Stimulated activated memory B cell treated with anti-CD40 and anti-IgM and Interleukin-4, amounts not matched to agents 10 μg/mL and 1 μg/mL and 100 μg/mL, for 72 hours (primary cell): ENCODE results near the gene SPRN.
A peak's percentile ranks its signal among the peaks of the same experiment; 100 is the strongest.
"Not testable (repeated sequence)": the region's sequence is repeated elsewhere in the genome, so short reads cannot be mapped to it uniquely, and the experiment has no call there.

Source experiments
- ATAC-seq: fragments of 150-1000 bp; cut with Tn5 transposase; 2 replicates; pipeline ENCODE4 v1.10.0; 2021
- H3K27ac Mint-ChIP-seq: one replicate; pipeline ENCODE4 v1.8.0; 2022; ENCODE audit warnings: mild to moderate bottlenecking, mixed read lengths
- H3K27me3 Mint-ChIP-seq: one replicate; pipeline ENCODE4 v1.8.0; 2022; ENCODE audit warnings: mixed read lengths
- H3K36me3 Mint-ChIP-seq: one replicate; pipeline ENCODE4 v1.8.0; 2022; ENCODE audit warnings: mixed read lengths
- H3K4me1 Mint-ChIP-seq: one replicate; pipeline ENCODE4 v1.8.0; 2022; ENCODE audit warnings: mixed read lengths
- H3K4me3 Mint-ChIP-seq: one replicate; pipeline ENCODE4 v1.8.0; 2022; ENCODE audit warnings: mild to moderate bottlenecking, moderate library complexity, mixed read lengths
- H3K9me3 Mint-ChIP-seq: one replicate; pipeline ENCODE4 v1.8.0; 2022; ENCODE audit warnings: mixed read lengths

SPRN gene

DNA sequence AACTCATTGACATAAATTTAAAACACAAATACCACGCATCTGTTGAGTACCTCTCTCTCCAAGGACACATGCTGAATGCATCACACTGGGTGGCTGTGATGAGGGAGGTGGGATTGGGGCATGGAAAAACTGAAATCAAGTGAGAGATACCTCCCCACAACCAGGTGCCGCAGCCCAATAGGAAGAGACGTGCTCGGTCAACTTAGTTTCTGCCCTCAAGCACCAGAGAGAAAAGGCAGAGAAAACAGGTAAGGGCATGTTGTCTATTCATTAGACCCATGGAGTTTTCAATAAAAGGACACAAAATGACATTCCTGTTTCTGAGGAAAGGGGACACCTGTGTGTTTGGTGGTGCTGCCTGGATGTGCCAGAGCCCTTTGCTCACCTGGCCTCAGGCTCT, 5.1 kb upstream of the SPRN start:
- ATAC-seq, H3K9me3 Mint-ChIP-seq, H3K27ac Mint-ChIP-seq, H3K4me3 Mint-ChIP-seq, H3K36me3 Mint-ChIP-seq, H3K4me1 Mint-ChIP-seq, H3K27me3 Mint-ChIP-seq: not testable (repeated sequence)

DNA sequence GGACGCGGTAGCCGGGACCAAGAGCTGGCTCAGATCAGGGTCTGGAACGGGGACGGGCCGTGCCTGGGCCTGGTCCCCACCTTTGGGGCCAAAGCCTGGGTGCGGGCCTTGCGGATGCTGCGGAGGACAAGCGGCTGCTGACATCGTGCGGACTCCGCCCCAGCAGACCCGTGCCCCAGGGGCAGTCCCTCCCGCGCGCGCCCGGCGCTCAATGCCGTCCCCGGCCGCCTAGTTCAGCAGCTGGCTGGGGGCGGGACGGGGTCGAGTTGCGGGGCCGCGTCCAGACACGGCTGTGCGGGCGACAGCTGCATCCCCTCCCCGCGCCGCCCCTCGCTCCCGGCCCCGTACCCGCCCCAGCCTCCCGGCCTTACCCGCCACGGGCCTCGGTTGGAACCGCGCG, 323 bp downstream of the SPRN start:
- H3K36me3 Mint-ChIP-seq, result peaks cover 11% of the 10 kb centered on the region
- H3K27ac Mint-ChIP-seq, H3K9me3 Mint-ChIP-seq, H3K4me3 Mint-ChIP-seq, H3K27me3 Mint-ChIP-seq: not testable (repeated sequence)
- H3K4me1 Mint-ChIP-seq, result peaks cover 24% of the 10 kb centered on the region
- ATAC-seq, result peak; percentile 44

DNA sequence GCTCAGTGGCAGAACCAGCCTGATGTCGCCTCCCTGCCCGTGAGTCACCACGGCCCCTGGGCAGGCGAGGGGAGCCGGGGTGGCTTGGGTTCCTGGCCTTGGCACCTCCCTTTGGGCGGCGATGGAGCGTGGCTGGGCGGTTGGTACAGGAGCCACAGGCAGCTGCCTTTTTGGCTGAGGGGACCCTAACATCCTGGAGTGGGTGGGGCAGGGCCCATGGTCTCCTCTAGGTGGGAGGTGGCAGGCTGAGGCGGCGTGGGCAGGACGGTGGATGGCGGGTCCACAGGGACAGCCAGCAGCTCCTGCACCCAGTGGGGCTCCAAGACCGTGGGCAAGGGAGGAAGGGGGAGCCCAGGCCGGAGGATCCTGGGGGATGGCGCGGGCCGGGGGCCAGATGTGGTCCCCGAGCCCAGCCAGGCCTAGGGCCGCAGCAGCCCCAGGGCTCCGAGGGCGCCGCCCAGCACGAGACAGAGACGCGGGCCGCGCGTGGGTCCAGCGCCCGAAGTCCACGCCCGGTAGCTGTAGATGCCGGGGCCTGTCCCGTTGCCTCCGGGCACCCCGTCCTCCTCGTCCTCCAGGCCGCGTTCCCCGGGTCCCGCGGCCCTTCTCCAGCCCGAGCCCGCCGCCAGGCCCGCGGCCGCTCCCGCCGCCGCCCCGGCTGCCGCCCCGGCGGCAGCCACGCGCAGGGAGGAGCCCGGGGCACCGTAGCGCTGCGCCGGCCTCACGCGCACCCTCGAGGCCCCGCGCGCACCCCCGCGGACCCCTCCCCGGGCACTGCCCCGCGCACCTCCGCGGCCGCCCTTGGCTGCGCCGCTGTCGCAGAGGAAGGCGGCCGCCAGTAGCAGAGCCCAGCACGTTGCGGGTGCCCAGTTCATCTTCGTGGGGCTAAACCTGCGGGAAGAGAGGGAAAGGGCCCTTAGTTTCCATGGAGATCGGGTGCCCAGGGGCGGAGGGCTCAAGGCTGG, 1.3 kb downstream of the SPRN start:
- no peak overlapping the region for H3K27ac Mint-ChIP-seq
- peaks cover 24% of the 10 kb centered on the region for H3K4me1 Mint-ChIP-seq
- peak; percentile 49 for ATAC-seq
- peaks cover 19% of the 10 kb centered on the region for H3K36me3 Mint-ChIP-seq
- H3K4me3 Mint-ChIP-seq, result peak overlapping the region; percentile 70
- no peaks in the 10 kb centered on the region for H3K27me3 Mint-ChIP-seq
- H3K9me3 Mint-ChIP-seq, result no peaks in the 10 kb centered on the region

DNA sequence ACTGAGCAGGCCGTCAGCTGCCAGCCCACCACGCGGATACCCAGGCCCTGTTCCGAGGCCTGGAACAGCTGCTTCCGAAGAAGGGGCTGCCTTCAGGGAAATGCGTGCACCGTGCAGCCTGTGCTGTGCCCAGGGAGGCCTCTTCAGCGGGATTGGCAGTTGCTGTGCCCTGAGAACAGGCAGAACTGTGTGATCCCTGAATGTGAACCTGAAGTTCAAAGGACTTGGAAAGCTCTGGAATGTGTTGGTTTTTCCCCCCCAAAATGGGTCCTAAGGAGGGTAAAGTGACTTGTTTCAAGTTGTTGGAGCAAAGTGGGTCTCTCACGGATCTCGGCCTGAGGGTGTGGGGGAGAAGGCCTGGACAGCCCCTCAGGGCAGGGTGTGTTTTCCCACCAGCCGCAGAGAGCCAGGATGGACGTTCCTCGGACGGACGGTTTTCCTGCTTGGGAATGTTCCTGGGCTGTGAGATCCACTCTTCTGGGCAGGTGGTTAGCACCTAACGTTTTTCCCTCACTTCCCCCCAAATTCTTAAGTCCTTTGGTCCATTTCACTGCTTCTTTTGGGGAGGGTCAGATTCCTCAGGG, 2.1 kb downstream of the SPRN start:
- Mint-ChIP-seq H3K9me3 (no peaks in the 10 kb centered on the region), H3K36me3 (peaks cover 22% of the 10 kb centered on the region), H3K4me1 (peaks cover 24% of the 10 kb centered on the region), H3K27me3 (no peaks in the 10 kb centered on the region), H3K4me3 (peak overlapping the region; percentile 59), H3K27ac (no peak overlapping the region)
- no peak for ATAC-seq

DNA sequence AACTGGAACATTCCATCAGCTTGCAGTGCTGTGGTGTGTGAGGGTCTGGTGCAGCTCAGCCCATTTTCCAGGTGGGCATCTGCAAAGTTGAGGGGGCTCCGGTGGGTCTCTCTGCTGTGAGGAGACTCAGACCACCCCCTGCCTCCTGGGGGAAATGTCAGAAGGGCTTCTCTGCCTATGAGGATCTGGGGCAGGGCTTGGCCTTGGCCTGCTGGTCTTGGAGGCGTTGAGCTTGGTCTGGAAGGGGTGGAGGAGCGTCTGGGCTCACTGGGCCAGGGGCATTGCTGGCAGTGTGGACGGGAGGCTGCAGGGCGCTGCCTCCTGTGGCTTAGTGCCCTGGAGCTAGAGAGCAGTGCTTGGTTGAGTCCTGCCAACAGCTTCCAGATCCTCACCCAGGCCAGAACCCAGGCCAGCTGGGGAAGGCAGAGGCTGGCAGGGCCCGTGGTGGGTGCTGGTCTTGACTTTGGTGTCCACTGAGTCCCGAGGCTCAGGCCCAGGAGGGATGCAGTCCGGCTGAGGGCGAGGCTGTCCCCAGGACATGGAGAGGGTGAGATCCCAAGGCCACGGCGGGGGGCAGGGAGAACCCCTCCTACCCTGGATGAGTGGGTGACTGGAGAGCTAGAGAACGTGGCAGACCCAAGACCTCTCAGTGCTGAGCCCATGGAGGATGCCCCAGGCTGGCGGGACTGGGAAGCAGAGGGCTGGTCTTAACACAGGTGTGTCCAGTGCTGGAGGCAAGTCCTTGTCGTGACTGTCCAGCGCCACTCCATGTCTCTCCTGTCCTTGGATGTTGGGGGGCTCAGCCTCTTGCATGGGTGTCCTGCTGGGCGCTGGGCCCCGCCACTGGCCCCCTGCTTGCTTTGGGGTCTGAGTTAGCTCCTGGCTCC, 2.8 kb downstream of the SPRN start:
- Mint-ChIP-seq H3K36me3 (peaks cover 22% of the 10 kb centered on the region), H3K9me3 (no peaks in the 10 kb centered on the region), H3K4me1 (peaks cover 24% of the 10 kb centered on the region), H3K4me3 (no peak overlapping the region), H3K27ac (no peak overlapping the region), H3K27me3 (no peaks in the 10 kb centered on the region)
- ATAC-seq, result no peak

DNA sequence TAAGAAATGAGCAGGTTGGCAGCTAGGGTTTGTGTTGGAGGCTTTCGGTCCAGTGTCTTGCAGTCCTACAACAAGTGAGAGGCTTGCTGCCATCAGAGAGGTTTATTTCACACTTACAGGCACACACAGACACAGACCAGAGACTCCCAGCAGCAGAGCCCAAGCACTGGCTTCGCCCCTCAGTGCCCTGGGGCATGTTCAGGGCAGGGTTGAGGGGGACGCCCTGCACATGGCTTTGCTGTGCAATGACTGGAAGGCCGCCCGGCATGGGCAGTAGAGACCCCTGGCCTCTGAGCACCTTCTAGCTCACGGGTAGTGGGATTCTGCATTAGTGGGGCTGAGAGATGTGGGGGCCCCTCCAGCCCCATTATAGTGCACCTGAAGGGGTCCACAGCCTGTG, 3.8 kb downstream of the SPRN start:
- no peaks in the 10 kb centered on the region for H3K27me3 Mint-ChIP-seq
- ATAC-seq, result no peak
- H3K4me1 Mint-ChIP-seq, result peaks cover 24% of the 10 kb centered on the region
- H3K4me3 Mint-ChIP-seq, result no peak overlapping the region
- H3K27ac Mint-ChIP-seq, result no peak overlapping the region
- peaks cover 29% of the 10 kb centered on the region for H3K36me3 Mint-ChIP-seq
- no peaks in the 10 kb centered on the region for H3K9me3 Mint-ChIP-seq

DNA sequence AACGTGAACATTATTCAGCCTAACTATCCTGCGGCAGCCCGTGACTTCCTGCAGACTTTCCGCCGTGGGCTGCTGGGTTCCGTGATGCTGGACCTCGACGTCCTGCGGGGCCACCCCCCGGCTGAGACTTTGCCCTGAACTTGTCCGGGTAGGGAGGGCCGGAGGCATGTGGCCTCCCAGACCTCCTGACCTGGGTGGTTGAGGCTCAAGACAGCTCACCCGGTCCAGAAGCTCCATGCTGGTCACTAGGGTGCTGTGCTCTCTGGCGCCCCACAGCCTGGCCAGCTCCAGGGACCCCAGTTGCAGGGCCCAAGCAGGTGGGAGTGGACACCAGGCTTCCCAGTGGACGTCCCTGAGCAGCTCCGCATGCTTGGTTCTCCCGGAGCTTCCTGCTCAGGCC, 4.4 kb downstream of the SPRN start:
- H3K36me3 Mint-ChIP-seq, result peaks cover 35% of the 10 kb centered on the region
- H3K27me3 Mint-ChIP-seq, result no peaks in the 10 kb centered on the region
- no peaks in the 10 kb centered on the region for H3K9me3 Mint-ChIP-seq
- peaks cover 24% of the 10 kb centered on the region for H3K4me1 Mint-ChIP-seq
- H3K4me3 Mint-ChIP-seq, result no peak overlapping the region
- H3K27ac Mint-ChIP-seq, result no peak overlapping the region
- no peak for ATAC-seq

DNA sequence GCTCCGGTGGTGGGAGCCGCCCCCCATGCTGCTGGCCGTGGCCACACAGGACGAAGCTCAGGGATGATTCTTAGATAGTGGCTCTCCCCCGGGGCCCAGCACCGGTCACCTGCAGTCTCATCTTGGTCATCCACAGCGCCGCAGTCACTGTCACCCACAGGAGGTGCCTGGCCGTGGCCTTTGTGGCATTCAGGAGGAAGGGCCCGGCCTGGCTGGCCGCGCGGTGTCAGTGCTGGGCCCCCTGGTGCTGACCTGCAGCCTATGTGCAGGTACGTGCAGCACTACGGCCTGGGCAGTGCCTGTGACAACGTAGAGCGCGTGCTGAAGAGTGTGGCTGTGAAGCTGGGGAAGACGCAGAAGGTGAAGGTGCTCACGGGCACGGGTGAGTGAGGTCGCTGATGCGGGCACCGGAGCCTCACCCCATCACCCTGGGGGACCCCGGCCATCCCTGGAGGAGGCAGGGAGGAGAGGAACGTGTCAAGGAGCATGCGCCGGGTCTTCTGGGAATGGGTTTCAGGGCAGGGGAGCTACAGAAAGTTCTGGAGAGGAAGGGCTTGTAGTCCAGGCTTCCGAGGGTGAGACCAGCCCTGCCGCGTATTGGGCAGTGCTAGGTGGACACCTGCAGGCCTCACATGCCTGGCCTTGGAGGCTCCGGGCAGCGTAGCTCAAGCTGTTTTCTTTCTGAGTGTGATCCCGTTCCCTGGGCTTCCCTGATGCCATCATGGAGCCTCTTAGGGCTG, 5.0 kb downstream of the SPRN start:
- Mint-ChIP-seq H3K36me3 (peaks cover 41% of the 10 kb centered on the region), H3K9me3 (no peaks in the 10 kb centered on the region), H3K4me3 (no peak overlapping the region), H3K4me1 (peaks cover 24% of the 10 kb centered on the region), H3K27ac (no peak overlapping the region), H3K27me3 (no peaks in the 10 kb centered on the region)
- ATAC-seq, result no peak

DNA sequence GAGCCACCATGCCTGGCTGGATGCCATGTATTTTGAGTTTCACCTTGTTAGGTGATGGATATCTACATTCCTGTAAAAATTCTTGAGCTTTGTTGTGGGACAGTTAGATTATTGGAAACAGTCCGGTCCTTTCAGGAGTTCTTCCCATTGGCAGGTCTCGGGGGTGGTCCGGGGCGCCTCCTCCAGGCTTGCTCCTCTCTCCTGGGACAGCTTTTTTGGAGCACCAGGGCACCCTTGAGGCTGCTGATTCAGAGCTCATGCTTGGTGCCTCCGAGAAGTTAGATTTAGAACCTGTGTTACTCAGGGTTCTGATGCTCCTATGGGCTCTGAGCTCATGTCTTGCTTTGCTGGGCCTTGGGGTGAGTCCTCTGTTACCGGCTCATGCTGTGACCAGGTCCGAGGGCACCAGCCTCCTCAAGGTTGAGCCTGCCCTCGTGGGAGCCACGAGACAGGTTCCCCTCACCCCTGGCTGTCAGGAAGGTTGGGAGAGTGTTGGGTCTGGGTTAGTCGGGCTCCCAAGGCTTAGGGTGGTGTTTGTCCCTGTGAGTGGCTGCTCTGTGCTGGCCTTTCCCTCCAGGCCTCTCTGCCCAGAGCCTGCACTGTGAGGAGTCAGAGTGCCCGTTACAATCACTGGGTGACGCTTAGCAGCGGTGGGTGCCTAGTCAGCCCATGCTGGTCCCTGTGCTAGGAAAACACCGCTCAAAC, 6.0 kb downstream of the SPRN start:
- no peaks in the 10 kb centered on the region for H3K9me3 Mint-ChIP-seq
- ATAC-seq, result no peak
- no peaks in the 10 kb centered on the region for H3K27me3 Mint-ChIP-seq
- H3K36me3 Mint-ChIP-seq, result peaks cover 47% of the 10 kb centered on the region
- H3K27ac Mint-ChIP-seq, result no peak overlapping the region
- peaks cover 20% of the 10 kb centered on the region for H3K4me1 Mint-ChIP-seq
- H3K4me3 Mint-ChIP-seq, result no peak overlapping the region

DNA sequence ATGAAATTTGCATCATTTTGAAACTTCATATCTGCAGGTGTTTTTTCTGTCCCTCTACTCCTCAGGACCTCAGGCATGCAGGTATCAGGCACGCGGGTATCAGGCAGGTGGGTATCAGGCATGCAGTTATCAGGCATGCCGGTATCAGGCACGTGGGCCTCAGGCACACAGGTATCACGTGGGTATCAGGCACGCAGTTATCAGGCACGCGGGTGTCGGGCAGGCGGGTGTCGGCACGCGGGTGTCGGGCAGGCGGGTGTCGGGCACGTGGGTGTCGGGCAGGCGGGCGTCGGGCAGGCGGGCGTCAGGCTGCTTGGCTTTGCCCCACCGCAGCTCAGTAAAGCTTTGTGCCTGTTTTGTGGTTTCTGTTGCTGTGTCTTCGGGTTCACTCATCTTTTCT, 8.7 kb downstream of the SPRN start:
- Mint-ChIP-seq H3K4me3 (no peak overlapping the region), H3K36me3 (peaks cover 72% of the 10 kb centered on the region), H3K27ac (no peak overlapping the region), H3K9me3 (peaks cover 9% of the 10 kb centered on the region), H3K27me3 (no peaks in the 10 kb centered on the region), H3K4me1 (no peaks in the 10 kb centered on the region)
- ATAC-seq, result no peak

DNA sequence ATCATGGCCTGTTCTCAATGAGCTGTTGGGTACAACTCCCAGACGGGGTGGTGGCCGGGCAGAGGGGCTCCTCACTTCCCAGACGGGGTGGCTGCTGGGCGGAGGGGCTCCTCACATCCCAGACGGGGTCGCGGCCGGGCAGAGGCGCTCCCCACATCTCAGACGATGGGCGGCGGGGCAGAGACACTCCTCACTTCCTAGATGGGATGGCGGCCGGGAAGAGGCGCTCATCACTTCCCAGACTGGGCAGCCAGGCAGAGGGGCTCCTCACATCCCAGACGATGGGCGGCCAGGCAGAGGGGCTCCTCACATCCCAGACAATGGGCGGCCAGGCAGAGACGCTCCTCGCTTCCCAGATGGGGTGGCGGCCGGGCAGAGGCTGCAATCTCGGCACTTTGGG, 10.0 kb downstream of the SPRN start:
- H3K27ac Mint-ChIP-seq, H3K27me3 Mint-ChIP-seq: not testable (repeated sequence)
- peaks cover 13% of the 10 kb centered on the region for H3K9me3 Mint-ChIP-seq

DNA sequence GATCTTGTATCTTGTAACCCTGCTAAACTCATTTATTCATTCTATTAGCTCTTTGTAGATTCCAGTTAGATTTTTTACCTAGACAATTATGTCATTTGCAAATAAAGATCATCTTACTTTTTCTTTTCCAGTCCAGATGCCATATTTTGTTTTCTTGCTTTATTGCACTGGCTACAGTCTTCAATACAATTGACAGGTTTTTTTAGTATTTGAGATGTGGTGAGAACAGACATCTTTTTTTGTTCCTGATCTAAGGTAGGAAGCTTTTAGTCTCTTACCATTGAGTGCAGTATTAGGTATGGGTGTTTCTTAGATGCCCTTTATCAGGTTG, 12.1 kb downstream of the SPRN start:
- ATAC-seq, result no peak
- Mint-ChIP-seq H3K4me1 (peaks cover 25% of the 10 kb centered on the region), H3K9me3 (peaks cover 18% of the 10 kb centered on the region), H3K27ac (no peak overlapping the region), H3K27me3 (no peaks in the 10 kb centered on the region), H3K4me3 (no peak overlapping the region), H3K36me3 (peaks cover 86% of the 10 kb centered on the region)

More for the DNA sequence above, 10.0 kb downstream of the SPRN start:
- not testable (repeated sequence) for ATAC-seq, H3K4me3 Mint-ChIP-seq, H3K4me1 Mint-ChIP-seq
- peaks cover 80% of the 10 kb centered on the region for H3K36me3 Mint-ChIP-seq

DNA sequence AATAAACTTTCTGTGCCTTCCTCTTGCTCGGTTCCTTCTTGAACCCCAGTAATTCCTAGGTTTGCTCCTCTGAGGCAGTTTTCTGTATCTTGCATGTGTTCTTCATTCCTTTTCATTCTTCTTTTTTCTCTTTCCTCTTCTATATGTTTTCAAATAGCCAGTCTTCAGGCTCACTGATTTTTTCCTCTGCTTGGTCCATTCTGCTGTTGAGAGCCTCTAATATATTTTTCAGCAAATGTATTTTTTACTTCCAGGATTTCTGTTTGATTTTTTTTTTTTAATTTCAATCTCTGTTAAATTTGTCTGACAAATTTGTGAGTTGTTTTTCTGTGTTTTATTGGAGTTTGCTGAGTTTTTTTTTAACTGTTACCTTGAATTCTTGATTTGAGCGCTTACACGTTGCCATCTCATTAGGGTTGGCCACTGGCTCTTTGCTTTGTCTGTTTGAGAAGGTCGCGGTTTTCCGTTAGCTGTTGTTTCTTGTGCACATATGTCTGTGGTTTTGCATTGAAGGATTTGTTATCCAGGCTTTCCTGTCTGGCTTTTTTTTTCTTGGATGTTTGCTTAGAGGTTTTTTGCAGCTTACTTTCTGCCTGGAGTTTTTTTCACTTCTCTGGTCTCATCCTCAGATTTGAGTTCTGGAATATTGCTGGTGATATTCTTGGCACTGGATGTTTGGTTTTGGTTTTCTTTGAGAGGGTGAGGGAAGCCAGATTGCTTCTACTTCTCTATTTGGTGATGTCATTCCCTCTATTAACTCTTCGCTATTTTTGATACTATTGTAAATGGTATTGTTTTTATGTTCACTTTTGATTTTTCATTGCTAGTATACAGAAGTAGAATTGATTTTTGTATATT, 12.7 kb downstream of the SPRN start:
- no peak for ATAC-seq
- peaks cover 92% of the 10 kb centered on the region for H3K36me3 Mint-ChIP-seq
- no peak overlapping the region for H3K4me3 Mint-ChIP-seq
- peaks cover 25% of the 10 kb centered on the region for H3K4me1 Mint-ChIP-seq
- H3K9me3 Mint-ChIP-seq, result peaks cover 18% of the 10 kb centered on the region
- no peaks in the 10 kb centered on the region for H3K27me3 Mint-ChIP-seq
- H3K27ac Mint-ChIP-seq, result no peak overlapping the region
